ENCODE results near the gene ATF1. TPM values are rescaled to one million over a fixed set of nuclear protein-coding genes. Genes with fewer than 3 reads are reported as not detected.
"Not testable (repeated sequence)": the region's sequence is repeated elsewhere in the genome, so short reads cannot be mapped to it uniquely, and the experiment has no call there.

The ATF1 gene
- total RNA-seq, 3 donors from 2014 or later = 39.1 to 43.0 (median 41.7) TPM

- intact Hi-C loops (cut with DNase I, micrococcal nuclease) = no loop called here
- no peaks in the 10 kb centered on the region for H3K36me3 ChIP-seq (ENCODE audit: low read depth)
- no peak for TF ChIP-seq CTCF (IDR thresholded peaks at IDR 0.05)
- no peak overlapping the region for H3K4me3 ChIP-seq
- H3K4me1 ChIP-seq (ENCODE audit: low read depth) = no peaks in the 10 kb centered on the region
- no peak for DNase-seq
- H3K9me3 ChIP-seq = no peaks in the 10 kb centered on the region
- peak; percentile 50 for ATAC-seq
Observed at GRCh38 chr12:50862316-50862715, 98.4 kb downstream of the ATF1 start.

- Histone ChIP-seq H3K4me1 (ENCODE audit: low read depth) (no peaks in the 10 kb centered on the region), H3K9me3 (no peaks in the 10 kb centered on the region), H3K36me3 (ENCODE audit: low read depth) (no peaks in the 10 kb centered on the region), H3K4me3 (no peak overlapping the region)
- TF ChIP-seq CTCF (IDR thresholded peaks at IDR 0.05) = no peak
- ATAC-seq (no peak), DNase-seq (no peak)
- intact Hi-C loops (cut with DNase I, micrococcal nuclease) = no loop called here
Observed at GRCh38 chr12:50865266-50865665, 101.4 kb downstream of the ATF1 start.

GRCh38 chr12:50868881-50869280, 105.0 kb downstream of the ATF1 start:
- ATAC-seq; H3K36me3 ChIP-seq (ENCODE audit: low read depth); H3K4me3 ChIP-seq; H3K4me1 ChIP-seq (ENCODE audit: low read depth); DNase-seq; intact Hi-C loops (cut with DNase I, micrococcal nuclease); H3K9me3 ChIP-seq: not testable (repeated sequence)

Other genes with a start within 250 kb of the ATF1 start
- gene TMPRSS12, start 78.8 kb downstream of the ATF1 start, total RNA-seq = not detected
- not detected for gene HIGD1C, start 188.4 kb downstream of the ATF1 start, total RNA-seq